ENCODE measurements around the gene THSD4.

DNA sequence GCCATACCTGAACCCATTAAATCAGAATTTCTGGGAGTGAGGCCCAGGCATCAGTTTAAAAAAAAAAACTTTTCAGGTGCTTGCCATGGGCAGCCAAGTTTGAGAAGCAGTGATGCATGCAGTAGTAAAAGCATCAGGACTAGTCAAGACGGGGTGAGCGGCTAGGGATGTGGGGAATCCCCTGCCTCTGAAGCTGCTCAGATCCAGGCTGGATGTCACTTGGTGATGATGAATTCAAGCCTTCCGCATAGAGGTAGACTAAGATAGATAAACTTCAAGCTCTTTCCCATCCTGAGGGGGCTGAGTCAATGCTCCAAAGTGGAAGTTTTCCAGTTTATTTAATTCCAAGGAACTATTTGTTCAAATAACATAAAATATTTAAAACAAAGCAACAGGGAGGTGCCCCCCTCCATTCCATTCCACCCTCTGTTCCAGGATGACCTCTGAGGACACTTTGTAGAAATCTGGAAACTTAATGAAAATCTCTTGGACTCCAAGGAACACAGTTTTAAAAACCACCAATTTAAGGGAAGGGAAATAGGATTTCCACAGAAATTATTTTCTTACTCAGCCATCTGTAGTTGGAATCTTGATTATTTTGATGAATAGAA lies 594.6 kb downstream of the THSD4 start:
- TF ChIP-seq YY1 (IDR thresholded peaks at IDR 0.05; ENCODE audit: insufficient read depth, insufficient read length) (no peak), ZNF274 (IDR thresholded peaks at IDR 0.05; ENCODE audit: low read depth, low read length) (no peak), SUZ12 (IDR thresholded peaks at IDR 0.05; ENCODE audit: extremely low read depth, insufficient read depth, insufficient read length) (no peak)

Data from NT2/D1 (cell line).